GM23248 (cell line): ENCODE data around the gene NOTO. TPM values are rescaled to one million over a fixed set of nuclear protein-coding genes. Genes with fewer than 3 reads are reported as not detected.

ENCODE experiments used
- DNase-seq: peaks from one replicate; pipeline ENCODE4 v3.0.0-alpha.2; 2015
- H2AFZ ChIP-seq: fragments of 200-600 bp; sonication (generic); 2 replicates; pipeline ENCODE4 v1.6.1; 2016; ENCODE audit warnings: antibody characterized with exemption
- H3F3A ChIP-seq: fragments of 200-600 bp; sonication (generic); 2 replicates; pipeline ENCODE4 v1.6.1; 2016; ENCODE audit warnings: mild to moderate bottlenecking, antibody characterized with exemption, mixed run types; ENCODE audit not compliant: insufficient read depth
- H3K27ac ChIP-seq: fragments of 200-600 bp; sonication (generic); 2 replicates; pipeline ENCODE4 v1.5.1; 2016; ENCODE audit warnings: mild to moderate bottlenecking
- H3K27me3 ChIP-seq: fragments of 200-600 bp; sonication (generic); replicated peaks from 2 replicates; pipeline ENCODE4 v1.6.1; 2016; ENCODE audit warnings: mild to moderate bottlenecking; ENCODE audit not compliant: insufficient read depth
- H3K36me3 ChIP-seq: fragments of 200-600 bp; sonication (generic); 2 replicates; pipeline ENCODE4 v1.6.1; 2016; ENCODE audit warnings: low read depth, mild to moderate bottlenecking
- H3K4me1 ChIP-seq: fragments of 200-600 bp; sonication (generic); 2 replicates; pipeline ENCODE4 v1.6.1; 2016; ENCODE audit warnings: mild to moderate bottlenecking; ENCODE audit not compliant: insufficient read depth
- H3K4me2 ChIP-seq: fragments of 200-600 bp; sonication (generic); one replicate; pipeline ENCODE4 v1.6.1; 2016; ENCODE audit warnings: mild to moderate bottlenecking; ENCODE audit not compliant: unreplicated experiment
- H3K4me3 ChIP-seq: fragments of 200-600 bp; sonication (generic); 2 replicates; pipeline ENCODE4 v1.5.1; 2016; ENCODE audit warnings: mild to moderate bottlenecking
- H3K79me2 ChIP-seq: fragments of 200-600 bp; sonication (generic); 2 replicates; pipeline ENCODE4 v1.6.1; 2016; ENCODE audit warnings: mild to moderate bottlenecking; ENCODE audit not compliant: insufficient read depth
- H3K9ac ChIP-seq: fragments of 200-600 bp; sonication (generic); 2 replicates; pipeline ENCODE4 v1.6.1; 2016; ENCODE audit warnings: mild to moderate bottlenecking
- H3K9me2 ChIP-seq: fragments of 200-600 bp; sonication (generic); 2 replicates; pipeline ENCODE4 v1.6.1; 2016; ENCODE audit warnings: mixed run types, mild to moderate bottlenecking, moderate library complexity; ENCODE audit not compliant: insufficient read depth
- H3K9me3 ChIP-seq: fragments of 200-600 bp; sonication (generic); one replicate; pipeline ENCODE4 v1.6.1; 2017; ENCODE audit warnings: low read depth
- H4K20me1 ChIP-seq: fragments of 200-600 bp; sonication (generic); 2 replicates; pipeline ENCODE4 v1.6.0; 2016; ENCODE audit not compliant: insufficient read depth
- EZH2 ChIP-seq: fragments of 200-600 bp; sonication (generic); IDR thresholded peaks from 2 replicates; pipeline ENCODE4 v1.6.1; 2018; ENCODE audit warnings: antibody characterized with exemption, mild to moderate bottlenecking; ENCODE audit not compliant: insufficient read depth, poor library complexity, severe bottlenecking
- EZH2phosphoT487 ChIP-seq: fragments of 200-600 bp; sonication (generic); IDR thresholded peaks from 2 replicates; pipeline ENCODE4 v1.6.1; 2018; ENCODE audit warnings: antibody characterized with exemption, moderate library complexity, mild to moderate bottlenecking, low read depth; ENCODE audit not compliant: insufficient read depth
- WGBS, 2 experiments: methylation state at CpG; one replicate each; pipeline ENCODE4 v1.1.6; 2015 to 2017; ENCODE audit warnings: low lambda C conversion rate in 2 of 2, low coverage in 1 of 2; ENCODE audit errors: missing lambda C conversion rate in 2 of 2; 5-methylcytosine and 5-hydroxymethylcytosine counted together
- in situ Hi-C: fragments of 300-500 bp; cut with MboI; formaldehyde crosslinking; loops from 2 replicates; pipeline ENCODE4 v1.15.0; 2020
- polyA plus RNA-seq: library from polyadenylated mRNA; unstranded; fragments of >200 nt; fragmentation: Nextera tagmentation; extraction: Ambion mirVana; gene quantifications from 2 replicates; pipeline ENCODE4 v1.2.1, GENCODE V29; 2016
- total RNA-seq: library from RNA; depleted of rRNA; stranded (reverse); fragments of >200 nt; shearing (Covaris generic); gene quantifications from 2 replicates; pipeline ENCODE4 v1.2.3, GENCODE V29; 2014

Gene NOTO
- total and polyA plus RNA-seq, 2 experiments from 2014 or later: not detected

DNA sequence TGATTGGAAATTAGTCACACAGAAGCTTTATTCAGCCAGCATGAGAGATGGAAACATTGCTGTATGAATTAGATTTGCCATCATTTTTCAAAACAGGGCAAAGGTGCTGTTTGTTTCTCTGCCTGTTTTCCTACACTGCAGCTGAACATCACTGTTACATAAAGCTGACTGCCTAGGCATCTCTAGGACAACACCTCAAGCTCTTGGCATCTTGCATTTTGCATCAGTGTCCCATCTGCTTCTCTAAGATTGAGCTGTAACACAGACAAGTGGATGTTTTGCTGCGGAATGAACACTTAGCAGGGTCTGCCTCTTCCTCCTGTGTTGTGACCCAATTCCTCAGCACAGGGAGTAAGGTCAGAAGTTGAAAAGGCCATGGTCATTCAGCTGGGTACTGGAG lies 36.6 kb downstream of the NOTO start:
- Histone ChIP-seq H3K9me3 (no peaks in the 10 kb centered on the region), H3K9me2 (no peaks in the 10 kb centered on the region), H2AFZ (no peak overlapping the region), H3K79me2 (peaks cover 98% of the 10 kb centered on the region), H3K27me3 (no peaks in the 10 kb centered on the region), H3K9ac (no peak overlapping the region), H3K4me2 (no peak overlapping the region), H4K20me1 (peaks cover 21% of the 10 kb centered on the region; the same call in 1 of the 2 replicates), H3F3A (peaks cover 35% of the 10 kb centered on the region), H3K27ac (peak overlapping the region; percentile 75; the same call in 1 of the 2 replicates), H3K4me3 (no peak overlapping the region), H3K4me1 (peaks cover 26% of the 10 kb centered on the region), H3K36me3 (peaks cover 24% of the 10 kb centered on the region; the same call in 1 of the 2 replicates)
- WGBS, 2 experiments: 91 to 100% methylated on average over 1 of the region's 1 CpG
- in situ Hi-C loops: no loop called here
- no peak for DNase-seq
- TF ChIP-seq EZH2 (no peak), EZH2phosphoT487 (no peak)

DNA sequence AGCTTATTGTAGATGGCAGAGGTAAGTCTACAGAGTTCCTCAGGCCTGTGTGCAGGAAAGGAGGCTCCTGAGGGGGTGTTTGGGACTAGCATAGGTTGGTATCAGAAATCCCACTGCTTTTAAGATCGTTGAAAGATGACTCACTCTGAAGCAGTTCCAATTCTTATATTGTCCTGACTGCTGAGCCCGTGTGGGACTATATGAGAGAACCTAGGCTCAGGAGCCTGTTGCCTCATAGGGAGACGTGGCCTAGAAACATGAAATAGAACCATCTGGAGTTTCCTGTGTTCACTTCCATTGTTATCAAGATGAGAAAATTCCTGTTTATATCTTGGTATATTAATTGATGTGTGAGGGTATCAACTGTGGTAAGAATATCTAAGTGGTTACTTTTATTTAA lies 37.4 kb downstream of the NOTO start:
- Histone ChIP-seq H3K9ac (peak overlapping the region; percentile 43), H4K20me1 (peaks cover 21% of the 10 kb centered on the region; the same call in 1 of the 2 replicates), H3K4me1 (peaks cover 32% of the 10 kb centered on the region), H3K9me3 (no peaks in the 10 kb centered on the region), H3K36me3 (peaks cover 29% of the 10 kb centered on the region), H2AFZ (no peak overlapping the region), H3K4me3 (no peak overlapping the region), H3F3A (peaks cover 42% of the 10 kb centered on the region), H3K79me2 (peaks cover 98% of the 10 kb centered on the region), H3K9me2 (no peaks in the 10 kb centered on the region), H3K27me3 (no peaks in the 10 kb centered on the region), H3K27ac (peak overlapping the region; percentile 75), H3K4me2 (peak overlapping the region; percentile 18)
- no peak for TF ChIP-seq EZH2
- no peak for TF ChIP-seq EZH2phosphoT487
- DNase-seq: peak; percentile 78
- in situ Hi-C loops: no loop called here
- WGBS, 2 experiments: 6 to 14% methylated on average over 3 of the region's 3 CpGs

DNA sequence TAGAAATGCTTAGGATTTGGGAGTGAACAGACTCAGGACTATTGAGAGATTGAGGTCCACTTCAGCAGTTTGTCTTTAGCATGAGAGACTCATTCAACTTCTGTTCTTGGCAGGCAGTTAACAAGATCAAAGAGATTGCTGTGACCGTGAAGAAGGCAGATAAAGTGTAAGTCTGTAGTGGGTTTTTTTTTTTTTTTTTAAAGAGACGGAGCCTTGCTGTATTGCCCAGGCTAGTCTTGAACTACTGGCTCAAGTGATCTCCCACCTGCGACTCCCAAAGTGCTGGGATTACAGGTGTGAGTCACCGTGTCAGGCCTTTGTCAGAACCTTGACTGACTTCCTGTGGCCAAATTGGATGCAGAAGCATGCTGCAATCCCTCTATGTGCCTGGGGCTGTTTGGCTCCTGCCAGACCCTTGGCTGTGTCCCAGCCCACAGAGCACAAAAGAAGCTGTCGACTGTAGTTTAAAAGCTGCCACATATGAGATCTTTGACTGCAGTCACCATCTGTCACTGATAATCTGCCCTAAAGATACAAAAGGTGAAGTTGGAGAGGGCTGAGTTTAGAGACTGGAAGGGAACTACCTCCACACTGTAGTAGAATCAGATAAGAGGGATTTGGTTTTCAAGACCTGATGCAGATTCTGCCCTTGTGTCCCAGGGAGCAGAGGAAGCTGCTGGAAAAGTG lies 41.7 kb downstream of the NOTO start:
- TF ChIP-seq EZH2phosphoT487 (no peak), EZH2 (no peak)
- peak; percentile 70 for DNase-seq
- Histone ChIP-seq H4K20me1 (peaks cover 12% of the 10 kb centered on the region), H2AFZ (no peak overlapping the region), H3K4me2 (no peak overlapping the region), H3K27ac (peak overlapping the region; percentile 3; the same call in 1 of the 2 replicates), H3K4me3 (no peak overlapping the region), H3K9ac (no peak overlapping the region), H3K27me3 (no peaks in the 10 kb centered on the region), H3K9me2 (no peaks in the 10 kb centered on the region), H3K9me3 (no peaks in the 10 kb centered on the region), H3F3A (peaks cover 25% of the 10 kb centered on the region; the same call in 1 of the 2 replicates), H3K4me1 (peaks cover 24% of the 10 kb centered on the region), H3K79me2 (peaks cover 79% of the 10 kb centered on the region), H3K36me3 (peaks cover 71% of the 10 kb centered on the region)
- in situ Hi-C loops: no loop called here
- WGBS, 2 experiments: 32% methylated on average over 5 of the region's 5 CpGs

DNA sequence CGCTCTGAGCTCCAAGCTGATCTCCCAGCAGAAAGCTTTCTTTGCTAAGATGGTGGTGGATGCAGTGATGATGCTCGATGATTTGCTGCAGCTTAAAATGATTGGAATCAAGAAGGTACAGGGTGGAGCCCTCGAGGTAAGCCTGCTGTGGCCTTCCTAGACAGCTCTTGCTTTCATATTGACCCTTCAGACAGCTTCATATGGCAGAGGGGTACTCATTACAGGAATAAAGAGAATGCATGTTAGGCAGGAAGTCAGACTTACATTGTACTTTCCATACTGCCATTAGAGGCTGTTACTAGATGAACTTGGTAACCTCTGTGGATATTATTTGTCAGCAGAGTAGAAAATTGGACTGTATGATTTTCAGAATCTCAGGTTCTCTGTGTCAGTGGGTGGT lies 42.2 kb downstream of the NOTO start:
- peaks cover 18% of the 10 kb centered on the region for H3K4me1 ChIP-seq
- no peak for DNase-seq
- no peak overlapping the region for H3K27ac ChIP-seq
- TF ChIP-seq EZH2: no peak
- TF ChIP-seq EZH2phosphoT487: no peak
- H3F3A ChIP-seq: peaks cover 20% of the 10 kb centered on the region; the same call in 1 of the 2 replicates
- peaks cover 7% of the 10 kb centered on the region for H4K20me1 ChIP-seq
- H3K9me3 ChIP-seq: no peaks in the 10 kb centered on the region
- no peak overlapping the region for H3K4me2 ChIP-seq
- H3K4me3 ChIP-seq: no peak overlapping the region
- no peaks in the 10 kb centered on the region for H3K9me2 ChIP-seq
- 96 to 100% methylated on average over 3 of the region's 3 CpGs for WGBS, 2 experiments
- H2AFZ ChIP-seq: no peak overlapping the region
- no peak overlapping the region for H3K9ac ChIP-seq
- H3K27me3 ChIP-seq: no peaks in the 10 kb centered on the region
- peaks cover 77% of the 10 kb centered on the region for H3K36me3 ChIP-seq
- peaks cover 74% of the 10 kb centered on the region for H3K79me2 ChIP-seq
- in situ Hi-C loops: no loop called here
